Testis (tissue), 3 donors: ENCODE measurements around the gene CA7. TPM values are rescaled to one million over a fixed set of nuclear protein-coding genes. Genes with fewer than 3 reads are reported as not detected.

Experiments
- DNase-seq: peaks from one replicate; pipeline ENCODE4 v3.0.0-alpha.2; 2019
- H3K27ac ChIP-seq, 2 donors: fragments of 200-600 bp; sonication (generic); one replicate each; pipeline ENCODE4 v1.5.1; 2019
- H3K27me3 ChIP-seq: fragments of 200-600 bp; sonication (generic); one replicate; pipeline ENCODE4 v1.5.1; 2019
- H3K36me3 ChIP-seq: fragments of 200-600 bp; sonication (generic); one replicate; pipeline ENCODE4 v1.5.1; 2017; ENCODE audit warnings: low read depth; ENCODE audit errors: missing control alignments
- H3K4me1 ChIP-seq: fragments of 200-600 bp; sonication (generic); one replicate; pipeline ENCODE4 v1.5.1; 2019
- H3K4me3 ChIP-seq, 2 donors: fragments of 200-600 bp; sonication (generic); one replicate each; pipeline ENCODE4 v1.5.1; 2017 to 2019
- H3K9me3 ChIP-seq: fragments of 200-600 bp; sonication (generic); one replicate; pipeline ENCODE4 v1.5.1; 2017
- CTCF ChIP-seq, 3 experiments: fragments of 450-650 bp in 2 of 3; fragments of 200-600 bp in 1 of 3; sonication (generic) in 1 of 3; IDR thresholded peaks; one replicate each; pipeline ENCODE4 v1.5.1; 2016 to 2019; ENCODE audit warnings: antibody characterized with exemption in 3 of 3, mild to moderate bottlenecking in 2 of 3, moderate library complexity in 1 of 3
- POLR2A ChIP-seq: fragments of 450-650 bp; IDR thresholded peaks from one replicate; pipeline ENCODE4 v1.6.1; 2017; ENCODE audit warnings: antibody characterized with exemption, mild to moderate bottlenecking, moderate library complexity
- whole genome bisulfite sequencing, 2 donors: methylation state at CpG; one replicate each; pipeline ENCODE4 v1.1.5; 2018; 5-methylcytosine and 5-hydroxymethylcytosine counted together
- intact Hi-C: fragments of 100-400 bp; cut with DNase I; formaldehyde crosslinking; loops from one replicate; pipeline ENCODE4 v1.15.1; 2023; ENCODE audit warnings: low total_unique reads
- polyA plus RNA-seq: library from polyadenylated mRNA; stranded (reverse); fragments of 350-450 nt; fragmentation: Illumina TruSeq; extraction: RNeasy Lipid Tissue Mini Kit (QIAGEN cat#74804); gene quantifications from one replicate; pipeline ENCODE4 v1.2.3, GENCODE V29; 2014; ENCODE audit warnings: low read depth, low replicate concordance; ENCODE audit not compliant: insufficient read depth
- total RNA-seq, 2 donors: library from RNA; depleted of rRNA; stranded (reverse); fragments of >200 nt; gene quantifications; one replicate each; pipeline ENCODE4 v1.2.3, GENCODE V29; 2016

The CA7 gene
- total and polyA plus RNA-seq, 3 donors from 2014 or later = 1.2 to 1.9 (median 1.4) TPM

DNA sequence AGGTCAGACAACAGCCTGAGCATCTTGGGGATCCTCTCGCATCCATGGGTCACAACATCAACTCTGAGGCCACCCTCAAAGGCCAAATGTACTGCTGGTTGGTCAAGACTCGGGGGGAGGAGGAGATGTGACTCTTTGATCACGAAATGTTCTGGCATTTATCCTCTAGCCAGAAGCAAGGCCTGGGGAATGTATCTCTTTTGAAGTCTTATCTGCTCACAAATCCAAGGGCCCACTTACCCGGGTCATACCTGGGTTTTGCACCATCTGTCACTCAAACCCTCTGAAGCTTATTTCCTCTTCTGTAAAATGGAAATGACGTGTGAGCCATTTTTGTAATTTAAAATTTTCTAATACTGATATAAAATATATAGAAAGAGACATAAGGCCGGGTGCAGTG is 13.2 kb downstream of the CA7 start:
- Histone ChIP-seq H3K27ac (no peak overlapping the region), H3K4me3 (no peak overlapping the region), H3K27me3 (no peaks in the 10 kb centered on the region), H3K9me3 (no peaks in the 10 kb centered on the region), H3K4me1 (peaks cover 6% of the 10 kb centered on the region), H3K36me3 (no peaks in the 10 kb centered on the region)
- TF ChIP-seq CTCF (IDR thresholded peaks at IDR 0.05) = no peak
- no peak for TF ChIP-seq POLR2A
- 78 to 82% methylated on average over 6 of the region's 6 CpGs for WGBS, 2 donors
- intact Hi-C loops = no loop called here
- DNase-seq = no peak

- Histone ChIP-seq H3K36me3 (no peaks in the 10 kb centered on the region), H3K27me3 (no peaks in the 10 kb centered on the region), H3K9me3 (no peaks in the 10 kb centered on the region), H3K27ac (no peak overlapping the region), H3K4me1 (peaks cover 6% of the 10 kb centered on the region), H3K4me3 (no peak overlapping the region)
- WGBS, 2 donors = 55 to 64% methylated on average over 4 of the region's 4 CpGs
- TF ChIP-seq CTCF (IDR thresholded peaks at IDR 0.05) = no peak
- TF ChIP-seq POLR2A = no peak
- intact Hi-C loops = no loop called here
- DNase-seq = no peak
Measured at GRCh38 chr16:66858740-66859396, 14.7 kb downstream of the CA7 start.

DNA sequence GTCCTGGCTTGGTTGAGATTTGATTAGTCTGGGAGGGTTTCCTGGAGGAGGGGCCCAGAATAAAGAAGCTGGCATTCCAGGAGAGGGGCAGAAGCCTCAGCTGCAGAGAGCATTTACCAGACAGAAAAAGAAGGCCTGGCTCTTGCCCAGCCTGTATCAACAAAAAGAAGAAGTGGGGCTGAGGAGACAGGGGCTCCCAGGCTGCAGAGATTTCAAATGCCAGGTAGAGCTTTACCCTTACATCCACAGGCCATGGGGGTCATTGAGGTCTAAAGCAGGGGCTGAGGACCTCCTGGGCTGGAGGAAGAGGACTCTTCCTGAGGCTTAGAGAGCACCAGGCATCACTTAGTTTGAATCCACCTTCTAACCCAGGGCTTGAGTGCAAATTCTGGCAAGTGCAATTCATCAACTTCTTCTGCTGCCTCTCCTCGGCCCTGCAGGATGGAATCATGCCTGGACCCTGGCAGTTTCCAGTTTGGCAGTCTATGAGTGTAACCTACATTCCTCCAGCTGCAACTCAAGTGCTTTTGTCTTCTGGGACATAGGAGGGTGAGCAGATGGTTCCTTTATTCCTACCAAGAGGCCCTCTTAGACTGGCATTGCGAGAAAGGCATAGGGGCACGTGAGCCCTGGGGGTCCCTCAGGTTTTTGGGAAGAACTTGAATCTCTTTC is 15.3 kb downstream of the CA7 start:
- 79 to 83% methylated on average over 3 of the region's 3 CpGs for WGBS, 2 donors
- Histone ChIP-seq H3K4me3 (no peak overlapping the region), H3K27ac (no peak overlapping the region), H3K36me3 (no peaks in the 10 kb centered on the region), H3K9me3 (no peaks in the 10 kb centered on the region), H3K27me3 (no peaks in the 10 kb centered on the region), H3K4me1 (peaks cover 6% of the 10 kb centered on the region)
- intact Hi-C loops = loop anchor here (10.0 kb wide), 1 partner anchor 135 kb away; no protein-coding TSS in a partner anchor
- TF ChIP-seq POLR2A (no peak), CTCF (IDR thresholded peaks at IDR 0.05) (no peak)
- no peak for DNase-seq

DNA sequence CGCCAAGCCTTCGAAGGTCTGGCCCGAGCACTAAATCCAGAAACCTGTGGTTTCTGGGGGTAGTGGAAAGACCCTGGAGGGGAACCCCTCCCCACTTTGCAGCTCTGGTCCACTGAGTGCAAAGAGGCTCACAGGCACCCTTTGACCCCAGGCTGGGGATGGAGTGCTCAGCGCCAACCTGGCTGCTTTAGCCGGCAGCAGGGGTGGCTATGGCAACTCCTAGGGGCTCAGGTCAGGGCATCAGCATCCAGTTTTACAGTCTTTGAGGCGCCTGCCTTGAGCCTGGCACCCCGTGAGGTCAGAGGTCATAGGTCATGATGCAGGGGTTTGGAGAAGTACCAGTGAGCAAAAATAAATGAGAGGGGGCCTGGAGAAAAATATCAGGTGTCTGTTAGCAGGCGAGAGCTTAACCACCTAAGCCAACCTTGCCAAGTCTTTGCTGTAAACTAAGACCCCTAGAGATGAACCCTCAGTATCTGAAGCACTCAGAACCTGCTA is 17.9 kb downstream of the CA7 start:
- no peaks in the 10 kb centered on the region for H3K27me3 ChIP-seq
- peaks cover 6% of the 10 kb centered on the region for H3K4me1 ChIP-seq
- H3K36me3 ChIP-seq = no peaks in the 10 kb centered on the region
- H3K4me3 ChIP-seq = no peak overlapping the region
- no peaks in the 10 kb centered on the region for H3K9me3 ChIP-seq
- WGBS, 2 donors = 95 to 96% methylated on average over 6 to 8 of the region's 8 CpGs
- no peak overlapping the region for H3K27ac ChIP-seq
- no peak for TF ChIP-seq CTCF (IDR thresholded peaks at IDR 0.05)
- no peak for TF ChIP-seq POLR2A
- DNase-seq = no peak
- intact Hi-C loops = loop anchor here (10.0 kb wide), 1 partner anchor 137 kb away; no protein-coding TSS in a partner anchor
